HG03439 (cell line): Measurements from ENCODE around the gene FBN2.
"Not testable (repeated sequence)": the region's sequence is repeated elsewhere in the genome, so short reads cannot be mapped to it uniquely, and the experiment has no call there.

Source experiments
- ATAC-seq: cut with Tn5 transposase; IDR thresholded peaks from one replicate; pipeline ENCODE4 v1.9.1; 2021; ENCODE audit warnings: mild to moderate bottlenecking, moderate library complexity; ENCODE audit not compliant: unreplicated experiment

The FBN2 gene

DNA sequence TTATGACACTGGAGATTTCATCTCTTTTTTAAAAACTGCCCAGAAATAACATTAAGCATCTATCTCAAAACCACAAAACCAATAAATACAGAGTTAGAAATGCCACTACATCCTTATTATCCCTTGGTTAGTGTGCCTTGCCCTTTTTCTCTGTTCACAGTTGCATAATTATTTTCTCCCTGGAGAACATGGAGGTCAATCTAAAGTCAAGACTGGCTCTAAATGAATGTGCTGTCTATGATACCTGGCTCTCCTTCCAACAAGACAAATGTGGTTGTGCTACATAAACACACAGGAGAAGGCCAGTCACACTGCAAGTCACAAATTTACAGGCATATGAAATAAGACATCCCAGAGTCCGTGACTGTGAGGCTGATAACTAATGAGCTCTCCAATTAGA is 2.8 kb downstream of the FBN2 start:
- no peak for ATAC-seq

GRCh38 chr5:128534726-128535125 is 3.3 kb downstream of the FBN2 start:
- ATAC-seq: no peak

GRCh38 chr5:128532776-128533175 is 5.3 kb downstream of the FBN2 start:
- no peak for ATAC-seq

GRCh38 chr5:128532127-128532526 is 5.9 kb downstream of the FBN2 start:
- no peak for ATAC-seq

- no peak for ATAC-seq
Measured at GRCh38 chr5:128528637-128529255, 9.3 kb downstream of the FBN2 start.

DNA sequence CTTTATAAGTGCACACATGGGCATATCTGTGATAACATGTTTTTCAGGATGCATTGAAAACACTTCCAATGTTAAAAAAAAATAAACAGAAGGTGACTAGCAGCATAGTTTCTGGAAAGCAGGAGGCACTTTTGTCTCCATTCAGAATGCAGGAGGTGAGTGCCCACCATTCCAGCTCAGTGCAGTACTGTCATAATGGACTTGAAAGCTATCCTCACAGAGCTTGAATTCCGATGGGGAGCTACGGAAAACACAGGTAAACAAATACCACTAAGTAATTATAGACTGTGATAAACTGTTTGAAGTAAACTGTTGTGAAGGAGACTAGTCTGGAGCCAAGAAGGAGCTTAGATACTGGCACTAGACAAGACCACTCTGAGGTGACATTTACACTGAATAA is 9.9 kb downstream of the FBN2 start:
- no peak for ATAC-seq

GRCh38 chr5:128527077-128527476 is 11.0 kb downstream of the FBN2 start:
- ATAC-seq: no peak

DNA sequence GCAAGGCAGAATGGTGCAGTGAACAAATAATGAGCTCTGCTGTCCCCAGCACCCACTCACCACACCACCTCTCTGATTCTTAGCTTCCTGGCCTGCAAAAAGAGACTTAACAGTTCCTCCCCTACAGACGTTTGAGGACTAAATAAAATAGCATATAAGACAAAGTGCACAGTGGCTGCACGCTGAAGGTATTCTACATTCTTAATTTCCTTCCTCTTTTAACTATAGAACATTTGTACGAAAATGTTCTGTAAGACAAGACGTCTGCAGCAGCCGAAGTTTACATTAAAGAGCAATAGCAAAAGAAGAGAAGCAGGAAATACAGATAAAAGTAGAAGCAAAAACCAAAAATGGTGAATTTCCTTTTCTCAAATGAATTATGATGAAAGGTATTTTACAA is 15.7 kb downstream of the FBN2 start:
- no peak for ATAC-seq

DNA sequence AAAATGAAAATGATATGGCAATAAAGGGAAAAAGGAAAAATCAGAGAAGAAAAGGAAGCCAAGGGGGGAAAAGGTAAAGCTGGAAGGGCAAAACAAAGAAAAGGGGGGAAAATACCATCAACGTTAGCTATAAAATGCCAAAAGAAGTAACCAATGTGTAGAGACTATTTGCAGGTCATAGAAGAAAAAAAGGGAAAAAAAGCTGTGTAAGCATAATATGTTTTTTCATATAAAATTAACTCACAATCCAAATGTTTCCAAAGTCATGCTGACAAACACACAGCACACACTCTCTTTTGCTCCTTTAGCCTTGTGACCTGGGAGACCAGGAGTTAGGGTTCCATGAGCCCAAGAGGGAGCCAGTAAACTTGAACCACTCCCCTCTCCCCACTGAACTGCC is 18.2 kb downstream of the FBN2 start:
- ATAC-seq: no peak

GRCh38 chr5:128516978-128517377 is 21.1 kb downstream of the FBN2 start:
- ATAC-seq: no peak

- ATAC-seq: no peak
Measured at GRCh38 chr5:128513806-128514205, 24.2 kb downstream of the FBN2 start.

GRCh38 chr5:128512894-128513293 is 25.2 kb downstream of the FBN2 start:
- no peak for ATAC-seq

- ATAC-seq: no peak
Measured at GRCh38 chr5:128506643-128507042, 31.4 kb downstream of the FBN2 start.

- ATAC-seq: not testable (repeated sequence)
Measured at GRCh38 chr5:128503727-128504126, 34.3 kb downstream of the FBN2 start.

GRCh38 chr5:128498844-128499455 is 39.1 kb downstream of the FBN2 start:
- no peak for ATAC-seq

GRCh38 chr5:128494516-128494915 is 43.5 kb downstream of the FBN2 start:
- no peak for ATAC-seq

- ATAC-seq: no peak
Measured at GRCh38 chr5:128493657-128494329, 44.3 kb downstream of the FBN2 start.

DNA sequence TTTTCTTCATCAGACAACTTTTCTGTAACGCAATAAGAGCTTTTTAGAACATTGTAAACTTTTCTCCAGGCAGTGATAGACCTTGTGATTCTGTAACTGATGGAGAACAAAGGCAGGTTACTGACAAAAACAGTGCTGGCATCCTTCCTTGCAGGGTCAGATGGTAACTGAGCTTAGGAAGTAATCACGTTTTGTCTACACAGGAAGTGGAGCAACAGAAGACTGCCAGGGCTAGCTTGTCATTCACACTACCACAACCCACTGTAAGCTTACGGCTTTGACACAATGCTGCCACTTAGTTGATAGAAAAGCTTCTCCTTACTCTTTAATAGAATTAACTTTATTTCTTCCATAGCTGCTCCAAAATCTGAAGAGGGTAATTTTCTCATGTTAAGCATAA is 46.8 kb downstream of the FBN2 start:
- ATAC-seq: no peak

GRCh38 chr5:128490761-128491160 is 47.3 kb downstream of the FBN2 start:
- ATAC-seq: no peak

DNA sequence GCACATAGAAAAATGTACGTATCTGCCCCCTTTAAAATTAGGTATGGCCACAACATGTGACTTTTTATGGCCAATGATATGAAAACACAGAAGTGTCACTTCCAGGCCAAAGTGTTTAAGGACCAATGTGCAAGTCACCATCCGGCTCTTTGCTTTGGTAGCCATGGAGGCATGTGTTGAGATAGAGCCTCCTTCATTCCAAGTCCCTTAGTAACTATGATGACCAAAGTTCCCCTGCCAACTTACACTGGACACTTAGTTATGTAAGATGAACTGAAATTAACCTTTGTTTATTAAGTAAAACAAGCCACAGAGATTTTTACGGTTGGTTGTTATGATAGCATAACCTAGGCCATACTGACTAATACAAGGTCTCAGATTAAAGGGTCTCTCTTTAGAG is 51.0 kb downstream of the FBN2 start:
- no peak for ATAC-seq

- ATAC-seq: no peak
Measured at GRCh38 chr5:128483738-128484137, 54.3 kb downstream of the FBN2 start.

- ATAC-seq: no peak
Measured at GRCh38 chr5:128480906-128481633, 57.0 kb downstream of the FBN2 start.
